Upper lobe of right lung (tissue), 1 donor: ENCODE results near the gene WDR74. TPM values are rescaled to one million over a fixed set of nuclear protein-coding genes. Genes with fewer than 3 reads are reported as not detected.

ENCODE experiments used
- ATAC-seq: fragments of 200-7000 bp; cut with Tn5 transposase; one replicate; pipeline ENCODE4 v1.9.1; 2020; ENCODE audit warnings: mild to moderate bottlenecking, moderate library complexity
- DNase-seq: peaks from one replicate; pipeline ENCODE4 v3.0.0-alpha.2; 2020
- H3K27ac ChIP-seq: fragments of 200-600 bp; one replicate; pipeline ENCODE4 v1.8.0; 2022
- H3K27me3 ChIP-seq: fragments of 200-600 bp; one replicate; pipeline ENCODE4 v1.8.0; 2022; ENCODE audit warnings: mild to moderate bottlenecking
- H3K36me3 ChIP-seq: fragments of 200-600 bp; one replicate; pipeline ENCODE4 v1.8.0; 2022
- H3K4me1 ChIP-seq: fragments of 200-600 bp; one replicate; pipeline ENCODE4 v1.8.0; 2022
- H3K4me3 ChIP-seq: fragments of 200-600 bp; one replicate; pipeline ENCODE4 v1.8.0; 2022; ENCODE audit warnings: mild to moderate bottlenecking
- H3K9me3 ChIP-seq: fragments of 200-600 bp; one replicate; pipeline ENCODE4 v1.8.0; 2022
- CTCF ChIP-seq: fragments of 200-600 bp; IDR thresholded peaks from one replicate; pipeline ENCODE4 v1.8.0; 2022; ENCODE audit warnings: antibody characterized with exemption
- intact Hi-C: fragments of 100-400 bp; cut with DNase I; formaldehyde crosslinking; loops from one replicate; pipeline ENCODE4 v1.11.0; 2022
- total RNA-seq: library from RNA; stranded (reverse); fragmentation: NEBNext Ultra II Directional; extraction: Animal tissue kit (Norgen Biotek cat#: 25700); gene quantifications from one replicate; pipeline ENCODE4 v1.2.1, GENCODE V29; 2021
- donor health status: DM: no; HTN: yes; CAD: no; lungs with severe emphysema.

WDR74 gene
- total RNA-seq, 1 donor from 2014 or later: 43.9 TPM

GRCh38 chr11:62879235-62879978 lies 40.0 kb upstream of the WDR74 start:
- Histone ChIP-seq H3K9me3 (no peaks in the 10 kb centered on the region), H3K4me1 (peaks cover 29% of the 10 kb centered on the region), H3K27ac (peak overlapping the region; percentile 100), H3K27me3 (no peaks in the 10 kb centered on the region), H3K36me3 (peaks cover 20% of the 10 kb centered on the region), H3K4me3 (peak overlapping the region; percentile 87)
- ATAC-seq (no peak), DNase-seq (no peak)
- no peak for TF ChIP-seq CTCF
- intact Hi-C loops: no loop called here

DNA sequence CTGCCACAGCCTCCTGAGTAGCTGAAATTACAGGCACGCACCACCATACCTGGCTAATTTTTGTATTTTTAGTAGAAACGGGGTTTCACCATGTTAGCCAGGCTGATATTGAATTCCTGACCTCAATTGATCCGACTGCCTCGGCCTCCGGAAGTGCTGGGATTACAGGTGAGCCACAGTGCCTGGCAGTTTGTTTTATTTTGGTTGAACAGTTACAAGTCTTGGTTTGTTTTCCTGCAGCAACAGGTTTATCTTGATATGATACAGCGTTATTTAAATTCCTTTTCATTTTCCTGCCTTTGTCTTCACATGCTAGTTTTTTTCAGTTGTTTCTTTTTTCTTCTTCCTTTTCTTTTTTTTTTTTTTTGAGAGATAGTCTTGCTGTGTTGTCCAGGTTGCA lies 37.3 kb upstream of the WDR74 start:
- Histone ChIP-seq H3K27ac (no peak overlapping the region), H3K36me3 (no peaks in the 10 kb centered on the region), H3K27me3 (no peaks in the 10 kb centered on the region), H3K4me3 (no peak overlapping the region), H3K9me3 (no peaks in the 10 kb centered on the region), H3K4me1 (peaks cover 15% of the 10 kb centered on the region)
- TF ChIP-seq CTCF: no peak
- no peak for ATAC-seq
- intact Hi-C loops: no loop called here
- no peak for DNase-seq

DNA sequence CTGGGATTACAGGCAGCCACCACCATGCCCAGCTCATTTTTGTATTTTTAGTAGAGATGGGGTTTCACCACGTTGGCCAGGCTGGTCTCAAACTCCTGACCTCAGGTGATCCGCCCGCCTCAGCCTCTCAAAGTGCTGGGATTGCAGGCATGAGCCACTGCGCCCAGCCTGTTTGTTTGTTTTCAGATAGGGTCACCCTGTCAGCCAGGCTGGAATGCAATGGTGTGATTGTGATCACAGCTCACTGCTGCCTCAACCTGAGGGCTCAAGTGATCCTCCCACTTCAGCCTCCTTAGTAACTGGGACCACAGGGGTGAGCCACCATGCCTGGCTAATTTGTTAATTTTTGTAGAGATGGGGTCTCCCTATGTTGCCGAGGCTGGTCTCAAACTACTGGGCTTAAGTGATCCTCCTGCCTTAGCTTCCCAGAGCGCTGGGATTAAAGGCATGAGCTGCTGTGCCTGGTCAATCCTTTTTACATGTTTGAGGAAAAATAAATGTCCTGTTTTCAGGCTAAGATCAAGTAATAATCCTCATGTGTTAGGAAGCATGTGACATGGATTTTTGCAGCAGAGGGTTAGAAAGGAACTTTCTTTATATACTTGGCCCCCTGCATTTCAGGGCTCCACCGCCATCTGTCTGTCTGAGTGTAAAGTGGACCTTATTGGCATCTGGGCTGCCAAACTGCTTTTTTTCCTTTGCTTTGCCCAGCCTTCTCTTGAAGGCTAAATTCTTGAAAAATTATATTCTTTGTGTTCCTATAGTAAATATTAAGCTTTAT lies 36.5 kb upstream of the WDR74 start:
- intact Hi-C loops: no loop called here
- H3K27ac ChIP-seq: no peak overlapping the region
- no peaks in the 10 kb centered on the region for H3K9me3 ChIP-seq
- no peaks in the 10 kb centered on the region for H3K27me3 ChIP-seq
- DNase-seq (no peak), ATAC-seq (no peak)
- no peak overlapping the region for H3K4me3 ChIP-seq
- no peak for TF ChIP-seq CTCF
- H3K36me3 ChIP-seq: no peaks in the 10 kb centered on the region
- H3K4me1 ChIP-seq: peaks cover 15% of the 10 kb centered on the region

GRCh38 chr11:62874851-62875250 lies 35.5 kb upstream of the WDR74 start:
- intact Hi-C loops: no loop called here
- no peak for TF ChIP-seq CTCF

DNA sequence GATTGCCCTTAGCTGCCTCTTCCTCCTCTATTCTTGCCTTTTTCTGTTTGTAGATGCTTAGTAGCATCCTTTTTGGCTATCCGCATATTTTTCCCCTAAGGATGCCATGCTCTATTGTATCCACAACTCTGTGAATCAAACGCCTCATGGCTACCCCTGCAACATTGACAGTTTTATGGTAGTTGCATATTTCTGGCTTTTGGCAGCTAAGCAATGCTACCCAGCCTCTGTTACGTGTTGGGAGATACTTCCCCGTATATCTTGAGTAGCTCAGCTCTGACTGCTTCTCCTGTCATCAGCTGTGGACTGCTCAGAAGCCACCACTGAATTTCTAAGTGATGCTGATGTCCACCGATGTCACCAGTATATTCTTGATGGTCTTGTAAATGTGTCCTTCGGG lies 26.2 kb upstream of the WDR74 start:
- intact Hi-C loops: no loop called here
- H3K36me3 ChIP-seq: no peaks in the 10 kb centered on the region
- H3K27ac ChIP-seq: no peak overlapping the region
- H3K9me3 ChIP-seq: no peaks in the 10 kb centered on the region
- TF ChIP-seq CTCF: no peak
- DNase-seq: no peak
- no peak overlapping the region for H3K4me3 ChIP-seq
- H3K4me1 ChIP-seq: no peaks in the 10 kb centered on the region
- no peaks in the 10 kb centered on the region for H3K27me3 ChIP-seq
- ATAC-seq: no peak

More at GRCh38 chr11:62874851-62875250, 35.5 kb upstream of the WDR74 start:
- no peak overlapping the region for H3K4me3 ChIP-seq
- H3K4me1 ChIP-seq: peaks cover 11% of the 10 kb centered on the region
- ATAC-seq (no peak), DNase-seq (no peak)
- no peaks in the 10 kb centered on the region for H3K9me3 ChIP-seq
- no peaks in the 10 kb centered on the region for H3K36me3 ChIP-seq
- H3K27ac ChIP-seq: no peak overlapping the region
- no peaks in the 10 kb centered on the region for H3K27me3 ChIP-seq
